ENCODE data around the gene CDH23. TPM values are rescaled to one million over a fixed set of nuclear protein-coding genes. Genes with fewer than 3 reads are reported as not detected.

The CDH23 gene
- total RNA-seq, 1 donor from 2014 or later = not detected

DNA sequence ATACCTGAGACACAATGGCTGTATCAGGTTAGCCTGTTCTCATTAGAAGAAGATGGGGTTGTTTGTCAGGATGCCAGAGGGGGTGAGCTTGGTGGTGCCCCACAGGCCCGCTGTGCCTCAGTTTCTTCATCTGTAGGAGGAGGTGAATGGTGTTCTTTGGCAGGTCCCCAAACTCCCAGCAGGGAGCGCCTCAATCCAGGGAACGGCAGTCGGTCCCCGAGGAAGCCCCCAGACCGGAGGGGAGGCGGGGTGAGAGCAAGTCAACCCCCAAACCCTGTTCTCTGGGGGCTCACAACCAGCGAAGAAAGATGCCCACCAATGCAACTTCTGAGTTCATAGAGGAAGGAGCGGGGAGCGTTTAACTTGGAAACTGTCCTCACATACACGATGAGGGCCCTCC, 306.9 kb downstream of the CDH23 start:
- no peak for DNase-seq (ENCODE audit: low read depth in 2 of 2)

GRCh38 chr10:71704816-71705215, 308.1 kb downstream of the CDH23 start:
- DNase-seq (ENCODE audit: low read depth in 2 of 2) = no peak

DNA sequence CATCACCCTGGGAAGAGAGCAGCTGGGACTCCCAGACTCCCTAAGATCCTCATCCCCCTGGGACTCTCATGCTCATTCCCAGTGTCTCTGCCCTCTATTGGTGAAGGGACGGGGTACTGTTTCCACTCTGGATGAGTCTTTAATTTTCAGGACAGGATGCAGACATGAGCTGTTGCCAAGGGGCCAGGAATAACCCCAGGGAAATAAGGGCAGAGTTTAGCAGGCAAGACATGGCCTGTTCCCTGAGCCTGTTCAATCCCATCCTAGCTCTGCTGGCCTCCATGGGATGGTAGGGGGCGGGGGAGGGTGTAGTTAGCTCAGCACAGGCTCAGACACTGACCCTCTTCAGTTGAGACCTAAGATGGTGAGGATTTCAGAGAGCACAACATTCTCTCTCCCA, 308.9 kb downstream of the CDH23 start:
- no peak for DNase-seq (ENCODE audit: low read depth in 2 of 2)

- DNase-seq (ENCODE audit: low read depth in 2 of 2) = no peak
Observed at GRCh38 chr10:71706216-71707121, 309.7 kb downstream of the CDH23 start.

DNA sequence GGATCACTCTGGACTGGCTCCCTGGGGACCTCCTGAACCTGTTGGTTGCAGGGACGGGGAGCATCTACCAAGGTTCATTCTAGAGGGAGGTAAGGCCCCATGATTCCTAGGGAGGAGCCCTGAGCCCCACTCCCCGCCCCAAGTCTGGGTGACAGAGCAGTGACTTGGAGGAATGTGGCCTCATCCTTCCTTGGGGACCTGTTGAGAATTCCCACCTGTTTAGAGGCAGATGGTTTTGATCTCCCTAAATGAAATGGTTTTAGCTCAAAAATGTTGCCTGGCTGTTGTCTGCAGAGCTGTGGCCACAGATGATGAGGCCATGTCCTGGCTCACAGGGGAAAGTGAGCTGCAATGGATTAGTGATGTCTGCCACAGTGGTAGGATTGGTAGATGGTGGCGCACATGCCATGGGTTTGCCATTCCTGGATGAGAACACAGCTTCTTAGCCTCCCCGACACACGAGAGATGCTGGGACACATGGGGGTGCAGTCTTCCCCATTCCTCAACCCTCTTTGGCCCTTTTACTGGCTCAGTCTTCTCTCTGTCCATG, 310.6 kb downstream of the CDH23 start:
- DNase-seq (ENCODE audit: low read depth in 2 of 2) = no peak

DNA sequence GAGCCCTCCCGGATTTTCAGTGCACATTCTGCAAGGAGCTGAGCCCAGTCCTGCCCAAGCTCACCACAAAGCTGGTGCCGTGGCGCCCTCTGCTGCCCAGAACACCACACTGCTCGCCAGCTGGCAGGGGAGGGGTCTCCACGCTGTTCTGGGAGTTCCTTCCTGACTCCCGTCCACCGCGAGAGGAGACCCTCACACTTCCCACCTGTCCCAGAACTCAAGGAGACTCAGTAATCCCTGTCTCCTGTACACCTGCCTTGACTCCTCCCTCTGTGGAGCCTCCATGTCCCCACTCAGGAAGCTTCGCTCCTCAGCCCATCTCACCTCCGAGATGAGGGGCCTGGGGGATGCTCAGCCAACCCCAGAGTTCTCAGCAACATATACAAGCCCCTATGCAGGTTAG, 311.6 kb downstream of the CDH23 start:
- peak; percentile 41 to 67 for DNase-seq (ENCODE audit: low read depth in 2 of 2)

DNA sequence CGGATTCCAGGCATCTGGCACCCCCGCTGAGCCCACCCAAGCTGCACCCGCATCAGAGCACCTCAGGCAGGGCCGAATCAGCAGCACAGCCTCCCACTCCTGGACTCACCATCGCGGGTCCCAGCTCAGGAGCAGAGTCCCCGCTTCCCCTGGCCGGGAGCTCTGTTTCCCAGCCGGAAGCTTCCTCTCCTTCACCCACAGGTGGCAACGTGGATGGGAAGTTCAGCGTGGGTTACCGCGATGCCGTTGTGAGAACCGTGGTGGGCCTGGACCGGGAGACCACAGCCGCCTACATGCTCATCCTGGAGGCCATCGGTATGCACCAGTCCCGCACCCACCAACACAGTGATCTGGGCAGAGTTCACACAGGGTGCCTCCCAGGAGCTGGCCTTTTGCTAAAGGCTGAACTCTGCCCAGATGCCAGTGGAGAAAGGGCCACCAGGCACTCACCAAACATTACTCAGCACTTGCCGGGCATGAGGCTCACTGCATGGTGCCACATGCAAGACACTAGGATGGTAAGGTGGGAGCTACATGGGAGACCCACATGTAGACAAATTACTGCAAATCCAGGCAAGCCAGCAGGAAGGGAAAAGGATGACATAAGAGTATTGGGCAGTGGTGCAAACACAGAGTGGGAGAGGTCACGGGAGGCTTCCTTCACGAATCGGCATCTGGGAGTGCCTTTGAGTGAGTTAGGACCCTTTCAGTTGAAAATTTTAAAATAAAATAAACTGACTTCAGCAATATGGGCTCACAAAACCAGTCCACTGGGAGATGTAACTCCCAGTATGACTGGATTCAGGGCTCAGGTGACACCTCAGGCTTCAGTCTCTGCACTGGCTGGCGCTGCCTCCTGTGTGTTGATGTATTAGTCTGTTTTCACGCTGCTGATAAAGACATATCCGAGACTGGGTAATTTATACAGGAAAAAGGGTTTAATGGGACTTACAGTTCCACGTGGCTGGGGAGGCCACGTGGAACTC, 312.5 kb downstream of the CDH23 start:
- DNase-seq (ENCODE audit: low read depth in 2 of 2) = no peak

- DNase-seq (ENCODE audit: low read depth in 2 of 2) = no peak
Observed at GRCh38 chr10:71710519-71710918, 313.8 kb downstream of the CDH23 start.

DNA sequence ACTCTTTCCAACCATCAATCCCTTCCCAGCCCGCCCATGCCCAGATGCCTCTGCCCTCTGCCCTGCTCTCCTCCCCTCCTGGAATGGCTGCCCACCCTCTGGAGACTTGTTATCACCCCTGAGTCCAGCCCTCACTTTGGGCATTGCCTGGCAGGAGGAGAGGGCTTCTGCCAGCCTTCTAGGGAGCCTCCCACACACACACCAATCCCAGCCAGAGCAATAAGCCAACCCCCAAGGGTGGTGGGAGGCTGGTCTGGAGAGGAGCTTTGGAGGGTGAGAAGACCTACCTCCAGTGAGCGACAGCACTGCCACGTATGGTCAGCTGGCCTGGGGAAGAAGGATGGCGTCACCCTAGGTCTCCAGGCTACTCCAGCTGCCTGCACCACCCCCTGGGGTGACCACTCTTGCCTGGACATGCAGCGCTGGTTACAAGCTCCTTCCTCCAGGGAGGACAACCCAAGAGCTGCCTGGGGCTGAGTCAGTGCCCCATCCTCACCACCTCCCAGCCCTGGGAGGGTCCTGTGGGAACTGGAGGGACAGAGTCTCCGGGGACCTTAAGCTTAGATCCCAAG, 314.4 kb downstream of the CDH23 start:
- no peak for DNase-seq (ENCODE audit: low read depth in 2 of 2)

- no peak for DNase-seq (ENCODE audit: low read depth in 2 of 2)
Observed at GRCh38 chr10:71712170-71712569, 315.4 kb downstream of the CDH23 start.

GRCh38 chr10:71712572-71713134, 315.9 kb downstream of the CDH23 start:
- DNase-seq (ENCODE audit: low read depth in 2 of 2) = no peak

- peak; percentile 38 to 43 for DNase-seq (ENCODE audit: low read depth in 2 of 2)
Observed at GRCh38 chr10:71713135-71714030, 316.7 kb downstream of the CDH23 start.

DNA sequence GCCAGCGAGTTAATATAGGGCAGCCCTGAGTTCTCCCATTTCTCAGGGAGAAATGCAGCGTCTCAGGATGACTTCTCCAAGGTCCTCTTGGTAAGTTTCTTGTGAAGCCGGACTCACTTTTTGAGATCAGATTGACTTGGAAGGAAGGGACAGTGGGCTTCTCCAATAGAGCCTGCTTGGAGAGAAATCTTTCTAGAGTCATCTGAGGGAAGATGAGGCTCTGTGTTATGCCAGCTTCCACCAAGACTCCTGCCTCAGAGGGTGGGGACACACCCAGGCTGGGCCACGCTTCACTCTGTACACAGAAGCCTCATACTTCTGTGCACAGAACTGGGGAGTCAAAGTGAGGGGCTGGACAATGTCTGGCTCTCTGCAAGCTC, 317.3 kb downstream of the CDH23 start:
- DNase-seq (ENCODE audit: low read depth in 2 of 2) = no peak

- DNase-seq (ENCODE audit: low read depth in 2 of 2) = no peak
Observed at GRCh38 chr10:71714592-71714991, 317.9 kb downstream of the CDH23 start.

DNA sequence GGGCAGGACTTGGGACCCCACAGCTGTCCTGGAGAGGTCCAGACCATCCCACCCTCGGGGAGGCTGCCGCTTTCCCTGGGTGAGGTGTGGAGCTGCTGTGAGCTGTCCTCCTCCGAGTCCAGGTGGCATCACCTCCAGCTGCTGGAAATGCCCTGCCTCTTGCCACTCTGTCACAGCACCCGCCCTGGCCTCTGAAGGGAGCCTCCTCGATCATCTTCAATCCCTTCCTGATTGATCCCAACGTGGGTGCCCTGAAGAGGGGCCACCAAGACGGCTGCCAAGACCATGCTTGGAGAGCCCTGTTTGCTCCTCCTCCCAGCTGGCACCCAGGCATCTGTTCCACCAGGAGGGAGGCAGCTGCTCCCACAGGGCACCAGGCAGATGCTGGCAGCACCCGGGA, 318.3 kb downstream of the CDH23 start:
- no peak for DNase-seq (ENCODE audit: low read depth in 2 of 2)

DNA sequence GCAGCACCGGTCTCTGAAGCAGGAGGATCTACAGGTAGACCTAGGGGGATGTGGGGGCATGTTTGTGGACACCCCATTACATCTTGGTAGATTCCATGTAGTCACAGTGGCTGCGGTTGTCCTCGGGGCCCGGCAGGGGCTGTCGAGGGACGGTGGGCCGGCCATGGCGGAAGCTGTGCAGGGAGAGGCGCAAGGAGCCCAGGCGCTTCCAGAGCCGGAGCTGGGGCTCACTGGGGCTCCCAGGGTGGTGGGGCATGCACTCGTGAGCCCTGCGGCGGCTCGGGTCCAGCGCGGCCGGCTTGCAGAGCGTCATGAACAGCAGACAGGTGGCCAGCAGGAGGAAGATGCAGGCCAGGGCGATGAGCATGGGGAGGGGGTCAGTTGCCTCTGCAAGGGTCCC, 319.1 kb downstream of the CDH23 start:
- DNase-seq (ENCODE audit: low read depth in 2 of 2) = no peak

DNA sequence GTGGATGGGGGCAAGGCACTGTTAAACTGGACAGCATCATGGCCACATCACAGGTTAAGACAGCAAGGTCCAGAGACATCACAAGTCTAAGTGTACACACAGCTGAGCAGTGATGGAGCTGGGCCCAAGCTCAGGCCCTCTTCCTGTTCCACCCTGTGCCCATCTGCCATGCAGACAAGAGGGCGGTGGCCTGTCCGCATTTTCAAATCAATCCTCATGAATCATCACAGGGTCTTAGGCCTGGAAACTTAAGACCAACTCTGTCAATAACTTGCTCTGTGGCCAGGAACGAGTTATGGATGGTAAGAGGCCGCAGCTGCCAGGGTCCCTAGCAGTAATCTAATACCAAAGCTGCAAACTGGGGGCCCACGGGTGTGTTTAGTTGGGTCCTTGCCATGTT, 319.7 kb downstream of the CDH23 start:
- DNase-seq (ENCODE audit: low read depth in 2 of 2) = no peak

DNA sequence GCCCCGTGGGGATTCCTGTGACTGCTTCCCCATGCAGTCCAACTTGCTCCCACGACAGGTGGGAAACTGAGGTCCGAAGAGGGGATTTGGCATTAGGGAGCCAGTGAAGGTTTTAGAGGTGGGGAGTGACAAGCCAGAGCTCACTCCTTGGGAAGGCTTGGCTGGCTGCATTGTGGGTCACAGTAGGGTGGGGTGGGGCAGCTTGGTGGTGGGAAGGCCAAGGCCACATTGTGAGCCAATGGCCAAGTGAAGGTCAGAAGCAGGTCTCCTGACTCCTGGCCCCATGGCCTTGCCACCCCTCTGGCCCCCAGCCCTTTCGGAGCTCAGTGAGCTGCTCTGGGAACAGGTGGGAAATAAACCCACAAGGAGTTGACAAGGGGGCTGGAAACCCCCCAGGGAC, 320.3 kb downstream of the CDH23 start:
- DNase-seq (ENCODE audit: low read depth in 2 of 2) = no peak

GRCh38 chr10:71717551-71717951, 320.8 kb downstream of the CDH23 start:
- DNase-seq (ENCODE audit: low read depth in 2 of 2) = no peak

GRCh38 chr10:71718165-71718698, 321.5 kb downstream of the CDH23 start:
- no peak for DNase-seq (ENCODE audit: low read depth in 2 of 2)

Measured in lung microvascular endothelial cell (primary cell).